H9 (cell line): ENCODE results near the gene TAF5L. TPM values are rescaled to one million over a fixed set of nuclear protein-coding genes. Genes with fewer than 3 reads are reported as not detected.

Experiments used
- DNase-seq: peaks from one replicate; pipeline ENCODE4 v3.0.0-alpha.2; 2017
- H2AFZ ChIP-seq: one replicate; pipeline ENCODE4 v1.6.1; 2013; ENCODE audit warnings: mild to moderate bottlenecking, low read length, control low read depth, moderate library complexity
- H2AK5ac ChIP-seq: 2 replicates; pipeline ENCODE4 v1.6.1; 2013; ENCODE audit warnings: low read length, control low read depth, mixed read lengths; ENCODE audit not compliant: insufficient read length
- H2BK120ac ChIP-seq: one replicate; pipeline ENCODE4 v1.6.1; 2013; ENCODE audit warnings: low read depth, mild to moderate bottlenecking, low read length, control low read depth, inconsistent platforms; ENCODE audit not compliant: poor library complexity, severe bottlenecking
- H2BK12ac ChIP-seq: 2 replicates; pipeline ENCODE4 v1.6.1; 2013; ENCODE audit warnings: low read length, control low read depth, mixed read lengths, low read depth; ENCODE audit not compliant: insufficient read length
- H2BK15ac ChIP-seq: 2 replicates; pipeline ENCODE4 v1.6.1; 2013; ENCODE audit warnings: low read depth, low read length, control low read depth
- H2BK20ac ChIP-seq: one replicate; pipeline ENCODE4 v1.6.1; 2013; ENCODE audit warnings: low read depth, mild to moderate bottlenecking, low read length, control low read depth, inconsistent platforms; ENCODE audit not compliant: poor library complexity, severe bottlenecking
- H2BK5ac ChIP-seq: 2 replicates; pipeline ENCODE4 v1.6.1; 2013; ENCODE audit warnings: low read length, control low read depth, mixed read lengths; ENCODE audit not compliant: insufficient read length
- H3K14ac ChIP-seq: 2 replicates; pipeline ENCODE4 v1.6.1; 2013; ENCODE audit warnings: low read length, control low read depth; ENCODE audit not compliant: insufficient read depth
- H3K18ac ChIP-seq: 2 replicates; pipeline ENCODE4 v1.6.1; 2013; ENCODE audit warnings: low read depth, mild to moderate bottlenecking, mixed read lengths, low read length, control low read depth; ENCODE audit not compliant: insufficient read length
- H3K23ac ChIP-seq: 2 replicates; pipeline ENCODE4 v1.6.1; 2013; ENCODE audit warnings: low read length, control low read depth, mixed read lengths, low read depth; ENCODE audit not compliant: insufficient read length
- H3K23me2 ChIP-seq: 2 replicates; pipeline ENCODE4 v1.6.1; 2013; ENCODE audit warnings: low read depth, mild to moderate bottlenecking, mixed read lengths, low read length, control low read depth; ENCODE audit not compliant: insufficient read length, poor library complexity, severe bottlenecking
- H3K27ac ChIP-seq: 2 replicates; pipeline ENCODE4 v1.5.1; 2013; ENCODE audit warnings: low read length, control low read depth, mixed read lengths, low read depth; ENCODE audit not compliant: insufficient read length
- H3K27me3 ChIP-seq: 2 replicates; pipeline ENCODE4 v1.6.1; 2013; ENCODE audit warnings: low read length, control low read depth, inconsistent platforms; ENCODE audit not compliant: insufficient read depth
- H3K4ac ChIP-seq: 2 replicates; pipeline ENCODE4 v1.6.1; 2013; ENCODE audit warnings: low read depth, mild to moderate bottlenecking, control low read depth, inconsistent platforms, low read length, moderate library complexity
- H3K4me1 ChIP-seq: 2 replicates; pipeline ENCODE4 v1.6.1; 2013; ENCODE audit warnings: low read length, control low read depth, inconsistent platforms; ENCODE audit not compliant: insufficient read depth
- H3K4me2 ChIP-seq: 2 replicates; pipeline ENCODE4 v1.6.1; 2013; ENCODE audit warnings: low read length, control low read depth, mixed read lengths; ENCODE audit not compliant: insufficient read length, insufficient read depth
- H3K56ac ChIP-seq: 2 replicates; pipeline ENCODE4 v1.6.1; 2013; ENCODE audit warnings: low read depth, mild to moderate bottlenecking, mixed read lengths, low read length, control low read depth; ENCODE audit not compliant: insufficient read length
- H3K79me1 ChIP-seq: 2 replicates; pipeline ENCODE4 v1.6.1; 2013; ENCODE audit warnings: low read depth, mild to moderate bottlenecking, moderate library complexity, low read length, control low read depth, inconsistent platforms; ENCODE audit not compliant: insufficient read depth, poor library complexity, severe bottlenecking
- H3K79me2 ChIP-seq: 2 replicates; pipeline ENCODE4 v1.6.1; 2013; ENCODE audit warnings: low read length, control low read depth, inconsistent platforms; ENCODE audit not compliant: insufficient read depth
- H3K9ac ChIP-seq: 2 replicates; pipeline ENCODE4 v1.6.1; 2013; ENCODE audit warnings: low read length, control low read depth, mixed read lengths; ENCODE audit not compliant: insufficient read length; ENCODE audit errors: extremely low read depth
- H3K9me3 ChIP-seq: one replicate; pipeline ENCODE4 v1.6.1; 2013; ENCODE audit warnings: low read depth, low read length, inconsistent platforms; ENCODE audit not compliant: control insufficient read depth
- H3T11ph ChIP-seq: one replicate; pipeline ENCODE4 v1.6.1; 2013; ENCODE audit warnings: mild to moderate bottlenecking, low read length, control low read depth, inconsistent platforms
- H4K20me1 ChIP-seq: one replicate; pipeline ENCODE4 v1.6.1; 2013; ENCODE audit not compliant: control insufficient read depth, insufficient read length, insufficient read depth
- H4K5ac ChIP-seq: 2 replicates; pipeline ENCODE4 v1.6.1; 2013; ENCODE audit warnings: low read depth, mild to moderate bottlenecking, mixed read lengths, low read length, control low read depth; ENCODE audit not compliant: insufficient read length
- H4K8ac ChIP-seq: replicated peaks from 2 replicates; pipeline ENCODE4 v1.6.1; 2013; ENCODE audit warnings: low read length, control low read depth, mixed read lengths, low read depth; ENCODE audit not compliant: insufficient read length
- H4K91ac ChIP-seq: 2 replicates; pipeline ENCODE4 v1.6.1; 2013; ENCODE audit warnings: low read depth, mild to moderate bottlenecking, moderate library complexity, mixed read lengths, low read length, control low read depth; ENCODE audit not compliant: insufficient read length
- H3K27ac Mint-ChIP-seq, 3 experiments: 2 replicates in 2 of 3; 3 replicates in 1 of 3; pipeline ENCODE4 v1.8.0; 2020 to 2021; ENCODE audit warnings: mixed read lengths in 3 of 3, mild to moderate bottlenecking in 1 of 3, moderate library complexity in 1 of 3
- H3K27me3 Mint-ChIP-seq: 2 replicates; pipeline ENCODE4 v1.8.0; 2021; ENCODE audit warnings: low read depth, mild to moderate bottlenecking, moderate library complexity, mixed read lengths
- H3K36me3 Mint-ChIP-seq, 3 experiments: 2 replicates in 2 of 3; 3 replicates in 1 of 3; pipeline ENCODE4 v1.8.0; 2020 to 2021; ENCODE audit warnings: low read depth in 3 of 3, mixed read lengths in 3 of 3; ENCODE audit not compliant: insufficient read depth in 1 of 3
- H3K4me1 Mint-ChIP-seq, 2 experiments: 2 replicates each; pipeline ENCODE4 v1.8.0; 2020; ENCODE audit warnings: mixed read lengths in 2 of 2
- H3K4me3 Mint-ChIP-seq, 2 experiments: 2 replicates in 1 of 2; 3 replicates in 1 of 2; pipeline ENCODE4 v1.8.0; 2020 to 2021; ENCODE audit warnings: mild to moderate bottlenecking in 2 of 2, mixed read lengths in 2 of 2, moderate library complexity in 1 of 2
- H3K9me3 Mint-ChIP-seq, 2 experiments: 2 replicates in 1 of 2; 3 replicates in 1 of 2; pipeline ENCODE4 v1.8.0; 2020; ENCODE audit warnings: mild to moderate bottlenecking in 2 of 2, mixed read lengths in 2 of 2, moderate library complexity in 1 of 2
- CTCF ChIP-seq: fragments of 200-600 bp; sonication (generic); conservative IDR thresholded peaks from 3 replicates; pipeline ENCODE4 v1.8.0; 2021; ENCODE audit warnings: antibody characterized with exemption, mild to moderate bottlenecking
- WGBS: extraction: QIAGEN DNeasy Blood & Tissue Kit; methylation state at CpG from one replicate; pipeline ENCODE4 v1.1.7; 2013; ENCODE audit warnings: missing lambda C conversion rate, low lambda C conversion rate, mixed read lengths; ENCODE audit not compliant: insufficient read length; ENCODE audit errors: extremely low coverage; 5-methylcytosine and 5-hydroxymethylcytosine counted together
- total RNA-seq: library from RNA; stranded (reverse); gene quantifications from 2 replicates; pipeline ENCODE4 v1.2.1, GENCODE V29; 2021

TAF5L gene
- total RNA-seq, 1 experiment from 2014 or later = 30.3 TPM

DNA sequence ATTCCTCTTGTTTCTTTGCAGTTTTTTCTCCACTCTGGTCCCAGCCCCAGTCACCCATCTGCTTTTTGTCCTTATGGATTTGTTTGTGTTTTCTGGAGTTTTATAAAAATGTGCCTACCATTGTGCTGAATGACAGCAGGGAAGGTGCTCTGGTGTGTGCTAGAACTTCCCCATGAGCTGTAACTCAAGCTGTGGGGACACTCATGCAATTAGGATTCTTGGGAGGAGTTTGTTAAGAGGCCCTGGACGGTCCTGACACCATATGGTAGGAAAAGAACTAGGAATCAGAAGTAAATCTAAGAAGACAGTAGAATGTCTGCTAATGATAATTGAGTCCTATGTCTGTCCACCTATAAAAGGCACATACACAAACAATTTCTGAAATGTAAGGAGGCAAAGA lies 27.5 kb upstream of the TAF5L start:
- no peak overlapping the region for H3T11ph ChIP-seq
- Mint-ChIP-seq H3K27me3 (no peaks in the 10 kb centered on the region), H3K27ac (no peak overlapping the region)

More for the DNA sequence above, 27.5 kb upstream of the TAF5L start:
- H3K18ac ChIP-seq = no peak overlapping the region
- H3K9ac ChIP-seq = no peak overlapping the region
- no peak for TF ChIP-seq CTCF
- H3K36me3 Mint-ChIP-seq = peaks cover 23 to 84% (median 60%) of the 10 kb centered on the region in 3 experiments; a peak in 5 of 7 replicates
- H3K27me3 ChIP-seq = no peaks in the 10 kb centered on the region
- no peak for DNase-seq
- H4K20me1 ChIP-seq = no peaks in the 10 kb centered on the region
- no peak overlapping the region for H3K14ac ChIP-seq
- no peak overlapping the region for H3K56ac ChIP-seq
- no peak overlapping the region for H3K4me2 ChIP-seq
- no peak overlapping the region for H3K4ac ChIP-seq
- H4K5ac ChIP-seq = no peak overlapping the region
- H3K4me3 Mint-ChIP-seq = no peak overlapping the region
- no peaks in the 10 kb centered on the region for H3K9me3 ChIP-seq
- H3K9me3 Mint-ChIP-seq = no peaks in the 10 kb centered on the region
- no peaks in the 10 kb centered on the region for H3K4me1 ChIP-seq
- H3K27ac ChIP-seq = no peak overlapping the region
- no peak overlapping the region for H2AFZ ChIP-seq
- no peaks in the 10 kb centered on the region for H3K4me1 Mint-ChIP-seq
- H3K23ac ChIP-seq = no peak overlapping the region
- H2BK5ac ChIP-seq = no peak overlapping the region
- H4K8ac ChIP-seq = no peak overlapping the region
- H3K23me2 ChIP-seq = no peaks in the 10 kb centered on the region
- no peaks in the 10 kb centered on the region for H3K79me1 ChIP-seq
- H4K91ac ChIP-seq = no peak overlapping the region
- no peak overlapping the region for H2BK12ac ChIP-seq
- no peak overlapping the region for H2BK20ac ChIP-seq
- H2BK120ac ChIP-seq = no peak overlapping the region
- no peak overlapping the region for H2AK5ac ChIP-seq
- no peak overlapping the region for H2BK15ac ChIP-seq
- no CpG with 5 or more reads among the region's 1 CpG for WGBS
- no peaks in the 10 kb centered on the region for H3K79me2 ChIP-seq
